ENCODE data around the gene EVA1B.

The EVA1B gene

DNA sequence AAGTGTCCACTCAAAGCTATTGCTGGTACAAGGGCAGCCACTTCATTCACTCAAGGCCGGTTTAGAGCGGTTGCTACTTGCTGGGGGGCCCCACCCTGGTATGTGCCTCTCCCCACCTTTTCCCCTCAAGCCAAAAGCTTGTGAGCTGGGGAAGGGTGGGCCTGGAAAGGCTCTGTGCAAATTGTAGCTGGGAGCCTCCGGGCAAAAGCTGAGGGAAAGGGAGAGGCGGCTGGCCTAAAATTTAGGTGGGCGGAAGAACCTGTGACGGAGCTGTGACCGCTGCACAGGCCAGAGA, 17.6 kb downstream of the EVA1B start:
- no peak overlapping the region for H3K4me3 ChIP-seq (ENCODE audit: low read depth, low read length)
- TF ChIP-seq, protein P1, sequence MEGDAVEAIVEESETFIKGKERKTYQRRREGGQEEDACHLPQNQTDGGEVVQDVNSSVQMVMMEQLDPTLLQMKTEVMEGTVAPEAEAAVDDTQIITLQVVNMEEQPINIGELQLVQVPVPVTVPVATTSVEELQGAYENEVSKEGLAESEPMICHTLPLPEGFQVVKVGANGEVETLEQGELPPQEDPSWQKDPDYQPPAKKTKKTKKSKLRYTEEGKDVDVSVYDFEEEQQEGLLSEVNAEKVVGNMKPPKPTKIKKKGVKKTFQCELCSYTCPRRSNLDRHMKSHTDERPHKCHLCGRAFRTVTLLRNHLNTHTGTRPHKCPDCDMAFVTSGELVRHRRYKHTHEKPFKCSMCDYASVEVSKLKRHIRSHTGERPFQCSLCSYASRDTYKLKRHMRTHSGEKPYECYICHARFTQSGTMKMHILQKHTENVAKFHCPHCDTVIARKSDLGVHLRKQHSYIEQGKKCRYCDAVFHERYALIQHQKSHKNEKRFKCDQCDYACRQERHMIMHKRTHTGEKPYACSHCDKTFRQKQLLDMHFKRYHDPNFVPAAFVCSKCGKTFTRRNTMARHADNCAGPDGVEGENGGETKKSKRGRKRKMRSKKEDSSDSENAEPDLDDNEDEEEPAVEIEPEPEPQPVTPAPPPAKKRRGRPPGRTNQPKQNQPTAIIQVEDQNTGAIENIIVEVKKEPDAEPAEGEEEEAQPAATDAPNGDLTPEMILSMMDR (IDR thresholded peaks at IDR 0.05; ENCODE audit: borderline replicate concordance, insufficient read depth, low read depth, low read length): no peak

DNA sequence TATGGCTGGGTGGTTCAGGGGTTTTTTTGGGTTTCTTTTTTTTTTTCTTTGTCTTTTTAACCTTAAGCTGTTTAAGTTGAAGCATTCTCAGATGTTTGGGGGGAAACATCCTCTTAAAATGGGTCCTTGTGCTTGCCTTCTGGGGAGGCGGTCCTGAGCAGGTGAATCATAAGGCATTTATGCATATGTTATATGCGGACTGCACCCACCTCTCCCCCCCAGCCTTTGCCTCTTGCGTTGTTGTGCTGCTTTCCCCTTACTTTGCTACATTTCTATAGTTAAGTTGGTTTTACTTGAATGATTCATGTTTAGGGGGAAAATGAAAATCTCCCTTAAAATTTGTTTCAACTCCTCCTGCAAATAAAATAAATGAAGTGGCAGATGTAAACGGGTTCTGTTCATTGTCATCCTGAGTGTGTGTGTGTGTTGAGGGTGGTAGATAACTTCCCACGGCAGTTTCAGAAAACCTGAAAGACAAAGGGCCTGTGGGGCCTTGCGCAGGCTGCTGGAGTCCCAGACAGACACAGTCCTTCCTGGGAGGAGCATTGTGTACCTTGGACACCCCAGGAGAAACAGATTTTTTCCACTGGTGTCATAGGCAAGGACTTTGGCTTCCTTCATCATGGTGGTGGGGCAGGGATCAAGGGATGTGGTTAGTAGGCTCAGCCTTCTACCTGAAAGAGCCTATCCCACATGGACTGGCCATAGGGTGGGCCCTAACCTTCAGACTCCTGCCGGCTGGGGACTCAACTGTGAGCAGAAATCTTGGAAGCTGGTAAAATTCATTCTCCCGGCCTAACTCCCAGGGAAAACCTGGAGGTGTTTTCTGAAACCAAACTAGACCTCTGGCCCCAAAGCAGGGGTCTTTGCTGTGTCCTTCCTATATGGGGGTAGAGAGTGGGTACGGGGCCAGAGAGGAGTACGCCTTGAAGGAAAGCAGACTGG, 18.2 kb downstream of the EVA1B start:
- no peak overlapping the region for H3K4me3 ChIP-seq (ENCODE audit: low read depth, low read length)
- TF ChIP-seq, protein P1 (IDR thresholded peaks at IDR 0.05; ENCODE audit: borderline replicate concordance, insufficient read depth, low read depth, low read length): no peak

DNA sequence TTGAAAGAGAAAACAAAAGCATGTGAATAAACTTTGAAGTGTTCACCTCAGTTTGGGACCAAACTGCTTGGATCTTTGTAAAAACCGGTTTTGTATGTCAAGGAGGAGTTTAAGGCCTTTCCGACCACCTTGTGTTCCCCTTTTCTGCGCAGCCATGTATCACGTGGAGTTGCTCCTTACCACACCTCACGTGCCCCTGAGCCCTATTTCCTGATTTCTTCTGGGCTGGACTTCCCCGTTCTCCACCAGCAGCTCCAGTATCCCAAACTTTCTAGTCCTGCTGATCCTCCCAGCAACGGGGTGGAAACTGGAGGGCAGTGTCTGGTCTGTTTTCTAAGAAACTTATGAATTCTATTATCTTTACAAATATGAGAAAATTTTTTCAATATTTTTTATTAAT, 18.9 kb downstream of the EVA1B start:
- TF ChIP-seq, protein P1 (IDR thresholded peaks at IDR 0.05; ENCODE audit: borderline replicate concordance, insufficient read depth, low read depth, low read length): no peak
- no peak overlapping the region for H3K4me3 ChIP-seq (ENCODE audit: low read depth, low read length)

DNA sequence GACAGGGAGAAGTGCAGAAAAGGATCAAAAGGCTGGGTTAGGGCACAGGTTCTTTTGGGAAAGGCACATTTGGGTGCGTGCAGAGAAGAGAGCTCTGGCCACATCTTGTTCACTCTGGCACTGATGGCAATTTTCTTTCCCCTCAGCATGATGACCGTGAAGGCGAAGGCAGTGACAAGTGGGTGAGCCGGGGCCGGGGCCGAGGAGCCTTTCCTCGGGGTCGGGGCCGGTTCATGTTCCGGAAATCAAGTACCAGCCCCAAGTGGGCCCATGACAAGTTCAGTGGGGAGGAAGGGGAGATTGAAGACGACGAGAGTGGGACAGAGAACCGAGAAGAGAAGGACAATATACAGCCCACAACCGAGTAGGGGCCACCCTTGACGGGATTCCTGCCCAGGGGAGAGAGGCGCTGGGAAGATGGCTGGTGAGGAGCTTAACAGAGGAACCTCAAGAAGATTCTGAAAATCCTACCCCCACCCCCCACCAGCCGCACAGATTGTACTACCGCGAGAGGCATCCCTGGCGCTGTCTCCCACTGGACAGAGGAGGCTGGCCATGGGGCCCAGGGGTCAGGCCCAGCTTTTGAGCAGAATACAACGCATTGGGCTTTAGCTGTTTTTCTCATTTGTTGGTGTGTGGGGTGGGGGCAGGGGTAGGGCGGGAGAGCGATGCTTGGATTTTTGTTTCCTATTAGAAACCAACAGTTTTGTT, 19.6 kb downstream of the EVA1B start:
- TF ChIP-seq, protein P1 (IDR thresholded peaks at IDR 0.05; ENCODE audit: borderline replicate concordance, insufficient read depth, low read depth, low read length): no peak
- H3K4me3 ChIP-seq (ENCODE audit: low read depth, low read length): no peak overlapping the region

DNA sequence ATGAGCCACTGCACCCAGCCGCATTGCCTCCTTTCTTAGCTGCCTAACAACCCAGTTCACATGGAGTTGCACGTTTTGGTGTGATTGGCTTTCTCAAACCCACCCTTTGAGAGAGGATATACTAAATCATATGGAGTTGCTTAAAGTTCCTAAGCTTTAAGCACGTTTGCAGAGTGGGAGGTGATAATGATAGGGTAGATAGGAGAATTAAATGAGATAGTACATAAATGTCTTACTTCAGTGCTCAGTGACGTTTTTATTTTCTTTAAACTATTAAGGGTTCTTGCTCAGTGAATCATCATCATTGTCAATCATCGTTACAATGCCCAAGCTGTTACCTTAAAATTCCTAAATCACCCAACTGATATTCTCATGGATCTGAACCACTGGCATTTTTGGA, 20.2 kb downstream of the EVA1B start:
- no peak overlapping the region for H3K4me3 ChIP-seq (ENCODE audit: low read depth, low read length)
- TF ChIP-seq, protein P1 (IDR thresholded peaks at IDR 0.05; ENCODE audit: borderline replicate concordance, insufficient read depth, low read depth, low read length): no peak

DNA sequence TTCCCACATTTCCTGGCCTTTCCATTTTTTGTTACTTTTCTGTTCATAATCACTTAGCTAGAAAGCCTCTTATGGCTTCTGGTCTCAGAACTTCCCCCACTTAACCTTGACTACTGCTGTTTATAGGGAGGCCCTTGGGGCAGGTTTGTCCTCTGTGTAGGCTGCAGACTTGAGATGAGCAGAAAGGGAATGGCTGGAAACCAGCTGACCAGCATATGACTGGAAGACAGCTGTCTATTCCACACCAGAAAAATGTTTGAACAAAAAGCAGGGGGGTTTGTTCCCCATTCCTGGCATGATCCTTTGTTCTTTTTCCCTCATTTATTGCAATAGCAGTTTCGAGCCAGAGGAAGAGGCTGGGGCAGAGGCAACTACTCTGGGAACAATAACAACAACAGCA, 22.2 kb downstream of the EVA1B start:
- H3K4me3 ChIP-seq (ENCODE audit: low read depth, low read length): no peak overlapping the region
- TF ChIP-seq, protein P1 (IDR thresholded peaks at IDR 0.05; ENCODE audit: borderline replicate concordance, insufficient read depth, low read depth, low read length): no peak

DNA sequence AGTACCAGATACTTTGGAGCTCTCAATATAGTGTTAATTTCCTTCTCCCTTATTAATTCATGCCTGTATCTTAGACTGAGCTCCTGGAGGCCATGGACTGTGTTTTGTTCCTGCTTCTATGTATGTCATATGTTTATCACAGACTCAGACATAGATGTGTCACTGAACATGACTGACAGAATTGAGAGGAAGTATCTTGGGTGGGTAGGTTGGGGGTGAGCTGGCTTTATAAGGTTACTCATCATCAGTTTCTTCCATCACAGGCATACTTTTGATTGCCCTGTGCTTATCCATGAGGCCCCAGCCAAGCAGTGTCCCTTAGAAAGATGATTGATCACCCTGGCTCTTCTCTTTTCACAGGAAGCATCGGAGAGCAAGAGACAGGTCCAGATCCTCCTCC, 22.9 kb downstream of the EVA1B start:
- TF ChIP-seq, protein P1 (IDR thresholded peaks at IDR 0.05; ENCODE audit: borderline replicate concordance, insufficient read depth, low read depth, low read length): no peak
- H3K4me3 ChIP-seq (ENCODE audit: low read depth, low read length): no peak overlapping the region
